Stimulated activated CD4-positive, alpha-beta T cell treated with anti-CD3 and anti-CD28 coated beads, Interleukin-12 subunit alpha, Interleukin-12 subunit beta, amount 100 ng/mL, for 24 hours (primary cell): Measurements from ENCODE around the gene TEKT3.

Source experiments
- DNase-seq, 2 experiments: peaks; one replicate each; pipeline ENCODE4 v3.0.0-alpha.2; 2020; ENCODE audit warnings: low read depth in 2 of 2

TEKT3 gene

GRCh38 chr17:15341385-15341849, at the start of gene TEKT3:
Gene TEKT3, minus strand, starts transcription at chr17:15341597. Its CDS starts 10,012 bp downstream, at chr17:15331585.
- DNase-seq, result peak in 1 of 2 experiments; percentile 4

- DNase-seq, result no peak
These were observed 47.1 kb upstream of the TEKT3 start for GRCh38 chr17:15388356-15389041.

- no peak for DNase-seq
These were observed 44.7 kb upstream of the TEKT3 start for GRCh38 chr17:15386083-15386482.

- no peak for DNase-seq
These were observed 43.9 kb upstream of the TEKT3 start for GRCh38 chr17:15385305-15385704.

GRCh38 chr17:15384142-15384787, 42.9 kb upstream of the TEKT3 start:
- DNase-seq, result no peak

- DNase-seq, result no peak
These were observed 41.5 kb upstream of the TEKT3 start for GRCh38 chr17:15382914-15383313.

GRCh38 chr17:15381707-15382106, 40.3 kb upstream of the TEKT3 start:
- DNase-seq, result no peak

- DNase-seq, result no peak
These were observed 39.0 kb upstream of the TEKT3 start for GRCh38 chr17:15380446-15380845.

GRCh38 chr17:15379659-15380058, 38.3 kb upstream of the TEKT3 start:
- DNase-seq, result no peak

GRCh38 chr17:15378243-15378642, 36.8 kb upstream of the TEKT3 start:
- no peak for DNase-seq

- no peak for DNase-seq
These were observed 36.2 kb upstream of the TEKT3 start for GRCh38 chr17:15377616-15378015.

- DNase-seq, result no peak
These were observed 35.8 kb upstream of the TEKT3 start for GRCh38 chr17:15377200-15377599.

- DNase-seq, result no peak
These were observed 30.2 kb upstream of the TEKT3 start for GRCh38 chr17:15371376-15372130.

GRCh38 chr17:15368600-15368999, 27.2 kb upstream of the TEKT3 start:
- DNase-seq, result no peak

- DNase-seq, result no peak
These were observed 24.6 kb upstream of the TEKT3 start for GRCh38 chr17:15366026-15366425.

- no peak for DNase-seq
These were observed 23.2 kb upstream of the TEKT3 start for GRCh38 chr17:15364615-15365014.

- no peak for DNase-seq
These were observed 22.3 kb upstream of the TEKT3 start for GRCh38 chr17:15363702-15364101.

GRCh38 chr17:15361592-15361991, 20.2 kb upstream of the TEKT3 start:
- no peak for DNase-seq

- no peak for DNase-seq
These were observed 19.8 kb upstream of the TEKT3 start for GRCh38 chr17:15361151-15361550.

- no peak for DNase-seq
These were observed 12.9 kb upstream of the TEKT3 start for GRCh38 chr17:15354256-15354655.

GRCh38 chr17:15351925-15352324, 10.5 kb upstream of the TEKT3 start:
- no peak for DNase-seq

- DNase-seq, result no peak
These were observed 10.1 kb upstream of the TEKT3 start for GRCh38 chr17:15351478-15351840.
